Posterior vena cava (tissue), 2 donors: ENCODE results near the gene TRAPPC13. TPM values are rescaled to one million over a fixed set of nuclear protein-coding genes. Genes with fewer than 3 reads are reported as not detected.
"Not testable (repeated sequence)": the region's sequence is repeated elsewhere in the genome, so short reads cannot be mapped to it uniquely, and the experiment has no call there.

Experiments used
- DNase-seq: peaks from one replicate; pipeline ENCODE4 v3.0.0-alpha.2; 2020; ENCODE audit warnings: low spot score
- intact Hi-C, 2 donors: fragments of 100-400 bp; cut with DNase I; formaldehyde crosslinking; loops; one replicate each; pipeline versions ENCODE4 v1.14.1 to v1.14.2; 2022 to 2023
- total RNA-seq, 2 donors: library from RNA; stranded (reverse); fragmentation: NEBNext Ultra II Directional; extraction: Animal tissue kit (Norgen Biotek cat#: 25700); gene quantifications; one replicate each; pipeline ENCODE4 v1.2.1, GENCODE V29; 2021
- donor health status: DM: yes; HTN: yes; CAD: no.
- donor health status: DM: yes; HTN: yes; CAD: no.

Gene TRAPPC13
- total RNA-seq, 2 donors from 2014 or later: 23.6 to 24.0 TPM

GRCh38 chr5:65668696-65669095 is 43.9 kb downstream of the TRAPPC13 start:
- intact Hi-C loops: no loop called here
- DNase-seq: no peak

GRCh38 chr5:65672796-65673195 is 48.0 kb downstream of the TRAPPC13 start:
- intact Hi-C loops: no loop called here
- DNase-seq: no peak

GRCh38 chr5:65674749-65675148 is 49.9 kb downstream of the TRAPPC13 start:
- intact Hi-C loops: no loop called here
- DNase-seq: no peak

GRCh38 chr5:65676056-65676455 is 51.2 kb downstream of the TRAPPC13 start:
- DNase-seq, intact Hi-C loops: not testable (repeated sequence)

GRCh38 chr5:65682148-65682547 is 57.3 kb downstream of the TRAPPC13 start:
- intact Hi-C loops: no loop called here

GRCh38 chr5:65693121-65693520 is 68.3 kb downstream of the TRAPPC13 start:
- no peak for DNase-seq
- intact Hi-C loops: no loop called here

More at GRCh38 chr5:65682148-65682547, 57.3 kb downstream of the TRAPPC13 start:
- DNase-seq: no peak

GRCh38 chr5:65695162-65695755 is 70.4 kb downstream of the TRAPPC13 start:
- intact Hi-C loops: no loop called here
- no peak for DNase-seq

- intact Hi-C loops: no loop called here
- DNase-seq: no peak
Observed at GRCh38 chr5:65695896-65696295, 71.1 kb downstream of the TRAPPC13 start.

GRCh38 chr5:65696892-65697291 is 72.1 kb downstream of the TRAPPC13 start:
- DNase-seq: no peak
- intact Hi-C loops: no loop called here

GRCh38 chr5:65699338-65699737 is 74.5 kb downstream of the TRAPPC13 start:
- intact Hi-C loops: no loop called here
- DNase-seq: no peak

- no peak for DNase-seq
- intact Hi-C loops: no loop called here
Observed at GRCh38 chr5:65702036-65702435, 77.2 kb downstream of the TRAPPC13 start.

- intact Hi-C loops: no loop called here
- DNase-seq: no peak
Observed at GRCh38 chr5:65704621-65705239, 79.9 kb downstream of the TRAPPC13 start.

- intact Hi-C loops: no loop called here
- no peak for DNase-seq
Observed at GRCh38 chr5:65707663-65708062, 82.8 kb downstream of the TRAPPC13 start.

GRCh38 chr5:65708145-65708544 is 83.3 kb downstream of the TRAPPC13 start:
- DNase-seq: no peak
- intact Hi-C loops: no loop called here

Other genes with a start within 250 kb of the TRAPPC13 start
- 10 to 100 TPM in 1 of 2 donors, 1 to 10 TPM in 1; 5.5 to 14.4 TPM for gene ADAMTS6, start 143.1 kb upstream of the TRAPPC13 start, total RNA-seq
- 1 to 10 TPM; 1.6 to 2.6 TPM for gene CENPK, start 61.9 kb upstream of the TRAPPC13 start, total RNA-seq
- gene PPWD1, start 61.7 kb upstream of the TRAPPC13 start, total RNA-seq: 10 to 100 TPM; 24.9 to 29.9 TPM
- gene TRIM23, start 694 bp upstream of the TRAPPC13 start, total RNA-seq: 10 to 100 TPM; 13.8 to 15.1 TPM
- gene SHLD3, start within 50 bp of the TRAPPC13 start, total RNA-seq: 1 to 10 TPM; 2.8 to 3.3 TPM
- gene SGTB, start 97.1 kb downstream of the TRAPPC13 start, total RNA-seq: 10 to 100 TPM; 22.0 to 35.4 TPM
- gene NLN, start 97.2 kb downstream of the TRAPPC13 start, total RNA-seq: 10 to 100 TPM; 17.6 to 20.4 TPM